Measurements from ENCODE around the gene BBS2. TPM values are rescaled to one million over a fixed set of nuclear protein-coding genes. Genes with fewer than 3 reads are reported as not detected.

BBS2 gene
- total and polyA plus RNA-seq, 2 of the 13 experiments (the other 11 are each of a cell fraction or from before 2014, with no cell fraction given): 59.7 to 68.3 TPM

- TF ChIP-seq NR2C2 (CRISPR knock-in tag; IDR thresholded peaks at IDR 0.05; ENCODE audit: borderline replicate concordance) (peak; percentile 99), AGO2 (optimal IDR thresholded peaks at IDR 0.05; ENCODE audit: low read depth, low read length) (peak; percentile 68), MIXL1 (CRISPR knock-in tag; IDR thresholded peaks at IDR 0.05) (peak; percentile 63), ZNF839 (CRISPR knock-in tag; IDR thresholded peaks at IDR 0.05; ENCODE audit: borderline replicate concordance) (no peak; the same call in 1 of the 2 replicates), ZNF780A (CRISPR knock-in tag; IDR thresholded peaks at IDR 0.05) (no peak), ZKSCAN8 (CRISPR knock-in tag; IDR thresholded peaks at IDR 0.05; ENCODE audit: borderline replicate concordance) (no peak; the same call in 1 of the 2 replicates), RELA (CRISPR knock-in tag; IDR thresholded peaks at IDR 0.05) (no peak), FOXJ3 (CRISPR knock-in tag; IDR thresholded peaks at IDR 0.05; ENCODE audit: borderline replicate concordance) (peak; percentile 23; the same call in 1 of the 2 replicates), ZNF530 (CRISPR knock-in tag; IDR thresholded peaks at IDR 0.05; ENCODE audit: low read depth) (no peak), DNMT3B (CRISPR knock-in tag; conservative IDR thresholded peaks at IDR 0.05) (no peak; the same call in 1 of the 2 replicates), ZSCAN5A (CRISPR knock-in tag; IDR thresholded peaks at IDR 0.05; ENCODE audit: borderline replicate concordance) (no peak; the same call in 1 of the 2 replicates), SMARCE1 (IDR thresholded peaks at IDR 0.05; ENCODE audit: borderline replicate concordance) (no peak), ZNF589 (CRISPR knock-in tag; conservative IDR thresholded peaks at IDR 0.05) (no peak), ZFP90 (CRISPR knock-in tag; IDR thresholded peaks at IDR 0.05; ENCODE audit: borderline replicate concordance) (peak; percentile 71), SSRP1 (CRISPR knock-in tag; IDR thresholded peaks at IDR 0.05) (no peak), NCOR1 (IDR thresholded peaks at IDR 0.05; ENCODE audit: borderline replicate concordance, low read length) (no peak), ADNP (CRISPR knock-in tag; IDR thresholded peaks at IDR 0.05) (no peak), CAMTA2 (CRISPR knock-in tag; IDR thresholded peaks at IDR 0.05; ENCODE audit: borderline replicate concordance) (no peak; the same call in 1 of the 2 replicates), ZNF263 (CRISPR knock-in tag; IDR thresholded peaks at IDR 0.05) (peak; percentile 78), ZNF616 (CRISPR knock-in tag; IDR thresholded peaks at IDR 0.05; ENCODE audit: low read depth) (no peak), SIX1 (CRISPR knock-in tag; IDR thresholded peaks at IDR 0.05; ENCODE audit: borderline replicate concordance) (no peak), RFX3 (CRISPR knock-in tag; IDR thresholded peaks at IDR 0.05) (no peak), SALL2 (CRISPR knock-in tag; IDR thresholded peaks at IDR 0.05) (peak; percentile 84; the same call in 1 of the 2 replicates), ZBTB34 (CRISPR knock-in tag; IDR thresholded peaks at IDR 0.05) (no peak), GZF1 (CRISPR knock-in tag; IDR thresholded peaks at IDR 0.05) (peak; percentile 54; the same call in 1 of the 2 replicates)
- TF ChIP-seq, protein P1, sequence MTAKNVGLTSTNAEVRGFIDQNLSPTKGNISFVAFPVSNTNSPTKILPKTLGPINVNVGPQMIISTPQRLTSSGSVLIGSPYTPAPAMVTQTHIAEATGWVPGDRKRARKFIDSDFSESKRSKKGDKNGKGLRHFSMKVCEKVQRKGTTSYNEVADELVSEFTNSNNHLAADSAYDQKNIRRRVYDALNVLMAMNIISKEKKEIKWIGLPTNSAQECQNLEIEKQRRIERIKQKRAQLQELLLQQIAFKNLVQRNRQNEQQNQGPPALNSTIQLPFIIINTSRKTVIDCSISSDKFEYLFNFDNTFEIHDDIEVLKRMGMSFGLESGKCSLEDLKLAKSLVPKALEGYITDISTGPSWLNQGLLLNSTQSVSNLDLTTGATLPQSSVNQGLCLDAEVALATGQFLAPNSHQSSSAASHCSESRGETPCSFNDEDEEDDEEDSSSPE (CRISPR knock-in tag; IDR thresholded peaks at IDR 0.05): peak; percentile 94
- TF ChIP-seq, protein P2, sequence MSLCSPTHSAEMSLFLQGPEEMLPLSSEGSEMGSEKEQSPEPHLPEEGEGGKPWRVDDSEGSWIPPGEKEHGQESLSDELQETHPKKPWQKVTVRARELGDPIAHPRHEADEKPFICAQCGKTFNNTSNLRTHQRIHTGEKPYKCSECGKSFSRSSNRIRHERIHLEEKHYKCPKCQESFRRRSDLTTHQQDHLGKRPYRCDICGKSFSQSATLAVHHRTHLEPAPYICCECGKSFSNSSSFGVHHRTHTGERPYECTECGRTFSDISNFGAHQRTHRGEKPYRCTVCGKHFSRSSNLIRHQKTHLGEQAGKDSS (CRISPR knock-in tag; IDR thresholded peaks at IDR 0.05; ENCODE audit: borderline replicate concordance, low read depth): peak; percentile 16
These were observed 68.7 kb downstream of the BBS2 start, which contains the start of the genes NUDT21 and OGFOD1 (continued) for GRCh38 chr16:56450986-56451752.

Data from HepG2 (cell line).